IMR-90 (cell line): ENCODE data around the gene GLIS1. TPM values are rescaled to one million over a fixed set of nuclear protein-coding genes. Genes with fewer than 3 reads are reported as not detected.

ENCODE experiments used
- ATAC-seq: fragments of 200-7000 bp; cut with Tn5 transposase; 2 replicates; pipeline ENCODE4 v1.9.1; 2020; ENCODE audit warnings: low read depth, mild to moderate bottlenecking, moderate library complexity
- BruUV-seq: library from RNA; stranded (reverse); fragments of 400-500 nt; replicated peaks from 2 replicates; lab custom pipeline; 2021; lab: Mats Ljungman, UMichigan
- CTCF ChIA-PET: fragments of 300-600 bp; formaldehyde crosslinking; extraction: SDS; loops from one replicate; lab custom pipeline; 2021; ENCODE audit warnings: antibody characterized with exemption; lab: Yijun Ruan, JAX
- POLR2A ChIA-PET: fragments of 300-600 bp; sonication (Branson Sonifier 250); formaldehyde crosslinking; loops from one replicate; lab custom pipeline; 2022; ENCODE audit warnings: antibody characterized with exemption; ENCODE audit not compliant: unreplicated experiment; lab: Charles Lee
- DNase-seq: peaks from one replicate; pipeline ENCODE4 v3.0.0; 2013
- H2AFZ ChIP-seq: replicated peaks from 2 replicates; pipeline ENCODE3; 2013; ENCODE audit warnings: low read length, mild to moderate bottlenecking; ENCODE audit not compliant: poor library complexity
- H2AK5ac ChIP-seq: 2 replicates; pipeline ENCODE4 v1.6.1; 2013; ENCODE audit warnings: low read depth, low read length, inconsistent platforms
- H2AK9ac ChIP-seq: replicated peaks from 2 replicates; pipeline ENCODE3; 2013; ENCODE audit warnings: mild to moderate bottlenecking, low read depth, low read length, moderate library complexity; ENCODE audit not compliant: poor library complexity
- H2BK120ac ChIP-seq: 2 replicates; pipeline ENCODE4 v1.6.1; 2013; ENCODE audit warnings: low read depth, low read length, inconsistent platforms
- H2BK15ac ChIP-seq: 3 replicates; pipeline ENCODE4 v1.6.1; 2013; ENCODE audit warnings: low read depth, low read length, inconsistent platforms
- H2BK20ac ChIP-seq: 2 replicates; pipeline ENCODE4 v1.6.1; 2013; ENCODE audit warnings: low read depth, mild to moderate bottlenecking, inconsistent platforms, low read length, moderate library complexity
- H2BK5ac ChIP-seq: 2 replicates; pipeline ENCODE4 v1.6.1; 2013; ENCODE audit warnings: mild to moderate bottlenecking, low read depth, low read length, inconsistent platforms; ENCODE audit not compliant: poor library complexity, severe bottlenecking
- H3K14ac ChIP-seq: replicated peaks from 2 replicates; pipeline ENCODE4 v1.6.1; 2013; ENCODE audit warnings: low read depth, low read length, inconsistent platforms
- H3K18ac ChIP-seq: 2 replicates; pipeline ENCODE4 v1.6.1; 2013; ENCODE audit warnings: low read depth, low read length, control low read depth
- H3K23ac ChIP-seq: 2 replicates; pipeline ENCODE4 v1.6.1; 2013; ENCODE audit warnings: low read depth, low read length, inconsistent platforms
- H3K27ac ChIP-seq: 2 replicates; pipeline ENCODE4 v1.5.1; 2013; ENCODE audit warnings: mild to moderate bottlenecking, control low read depth, low read length; ENCODE audit not compliant: insufficient read depth
- H3K27me3 ChIP-seq: 2 replicates; pipeline ENCODE4 v1.6.1; 2013; ENCODE audit warnings: low read length; ENCODE audit not compliant: control insufficient read depth, insufficient read depth
- H3K36me3 ChIP-seq: 2 replicates; pipeline ENCODE4 v1.6.1; 2013; ENCODE audit warnings: low read length, mixed read lengths; ENCODE audit not compliant: control insufficient read depth, insufficient read depth
- H3K4ac ChIP-seq: 2 replicates; pipeline ENCODE4 v1.6.1; 2013; ENCODE audit warnings: low read depth, low read length, inconsistent platforms
- H3K4me1 ChIP-seq: 2 replicates; pipeline ENCODE4 v1.6.1; 2013; ENCODE audit warnings: low read length, mixed read lengths; ENCODE audit not compliant: control insufficient read depth, insufficient read depth
- H3K4me2 ChIP-seq: 2 replicates; pipeline ENCODE4 v1.6.1; 2013; ENCODE audit warnings: low read depth, mild to moderate bottlenecking, control low read depth, low read length, moderate library complexity
- H3K4me3 ChIP-seq: 2 replicates; pipeline ENCODE4 v1.5.1; 2013; ENCODE audit warnings: low read depth, mild to moderate bottlenecking, control low read depth, low read length, moderate library complexity; ENCODE audit not compliant: insufficient read depth
- H3K56ac ChIP-seq: 2 replicates; pipeline ENCODE4 v1.6.1; 2013; ENCODE audit warnings: low read length, inconsistent platforms; ENCODE audit not compliant: insufficient read depth; ENCODE audit errors: extremely low read depth
- H3K79me1 ChIP-seq, 2 experiments: 2 replicates each; pipeline ENCODE4 v1.6.1; 2013; ENCODE audit warnings: low read length in 2 of 2, inconsistent platforms in 1 of 2, low read depth in 1 of 2
- H3K9ac ChIP-seq: 2 replicates; pipeline ENCODE4 v1.6.1; 2013; ENCODE audit warnings: low read depth, low read length, control low read depth
- H3K9me1 ChIP-seq: 2 replicates; pipeline ENCODE4 v1.6.1; 2013; ENCODE audit warnings: low read length, inconsistent platforms; ENCODE audit not compliant: insufficient read depth
- H3K9me3 ChIP-seq: 2 replicates; pipeline ENCODE4 v1.6.1; 2013; ENCODE audit warnings: low read length; ENCODE audit not compliant: control insufficient read depth, insufficient read depth
- H4K20me1 ChIP-seq: 2 replicates; pipeline ENCODE4 v1.6.1; 2013; ENCODE audit warnings: low read length, inconsistent platforms; ENCODE audit not compliant: insufficient read depth
- H4K5ac ChIP-seq: 2 replicates; pipeline ENCODE4 v1.6.1; 2013; ENCODE audit warnings: mild to moderate bottlenecking, low read depth, low read length, control low read depth
- H4K8ac ChIP-seq, 2 experiments: 2 replicates each; pipeline ENCODE4 v1.6.1; 2013; ENCODE audit warnings: low read depth in 2 of 2, low read length in 2 of 2, control low read depth in 1 of 2, inconsistent platforms in 1 of 2
- H4K91ac ChIP-seq: 2 replicates; pipeline ENCODE4 v1.6.1; 2013; ENCODE audit warnings: low read depth, low read length, inconsistent platforms; ENCODE audit not compliant: insufficient read depth
- BHLHE40 ChIP-seq: fragments of 150-350 bp; IDR thresholded peaks from 2 replicates; pipeline ENCODE4 v1.6.1; 2016; ENCODE audit warnings: mild to moderate bottlenecking, low read depth, low read length
- CEBPB ChIP-seq: IDR thresholded peaks from 2 replicates; pipeline ENCODE4 v1.6.1; 2012; ENCODE audit warnings: low read depth, low read length, improper control_type of control experiment
- CHD1 ChIP-seq: IDR thresholded peaks from 2 replicates; pipeline ENCODE4 v1.6.1; 2012; ENCODE audit warnings: low read depth, low read length, improper control_type of control experiment
- CTCF ChIP-seq: conservative IDR thresholded peaks from 2 replicates; pipeline ENCODE4 v1.5.1; 2012; ENCODE audit warnings: mild to moderate bottlenecking, low read depth, low read length, improper control_type of control experiment
- ELK1 ChIP-seq: fragments of 150-350 bp; IDR thresholded peaks from 2 replicates; pipeline ENCODE4 v1.6.1; 2016; ENCODE audit warnings: low read depth, mild to moderate bottlenecking, low read length, moderate library complexity, borderline replicate concordance
- MAZ ChIP-seq: IDR thresholded peaks from 2 replicates; pipeline ENCODE4 v1.6.1; 2012; ENCODE audit warnings: low read depth, mild to moderate bottlenecking, low read length, improper control_type of control experiment, moderate library complexity, borderline replicate concordance
- RAD21 ChIP-seq: IDR thresholded peaks from 2 replicates; pipeline ENCODE4 v1.6.1; 2012; ENCODE audit warnings: low read length, improper control_type of control experiment
- RCOR1 ChIP-seq: IDR thresholded peaks from 2 replicates; pipeline ENCODE4 v1.6.1; 2012; ENCODE audit warnings: mild to moderate bottlenecking, low read length, improper control_type of control experiment; ENCODE audit not compliant: insufficient replicate concordance
- RFX5 ChIP-seq: IDR thresholded peaks from 2 replicates; pipeline ENCODE4 v1.8.0; 2012; ENCODE audit warnings: low read depth, mild to moderate bottlenecking, low read length, moderate library complexity
- SMC3 ChIP-seq: fragments of 150-350 bp; IDR thresholded peaks from 2 replicates; pipeline ENCODE4 v1.6.1; 2016; ENCODE audit warnings: low read depth, mild to moderate bottlenecking, antibody characterized with exemption, low read length, moderate library complexity
- WGBS, 2 experiments: methylation state at CpG; one replicate each; pipeline versions ENCODE4 v1.1.5 to v1.1.7; 2013; ENCODE audit warnings: missing lambda C conversion rate in 2 of 2; ENCODE audit not compliant: insufficient read length in 1 of 2; ENCODE audit errors: extremely low coverage in 2 of 2; 5-methylcytosine and 5-hydroxymethylcytosine counted together
- dilution Hi-C: fragments of 300-500 bp; cut with HindIII; formaldehyde crosslinking; loops from one replicate; pipeline ENCODE4 v1.14.3; 2018; ENCODE audit warnings: low sequenced_read_pairs; ENCODE audit not compliant: unreplicated experiment
- in situ Hi-C: fragments of 300-500 bp; cut with MboI; formaldehyde crosslinking; loops from 3 replicates; pipeline ENCODE4 v1.14.3; 2019; ENCODE audit warnings: low sequenced_read_pairs, inconsistent platforms, mixed read lengths
- intact Hi-C: fragments of 100-400 bp; cut with micrococcal nuclease; formaldehyde crosslinking; loops from 2 replicates; pipeline ENCODE4 v1.10.0; 2022
- polyA plus RNA-seq, 3 experiments: library from polyadenylated mRNA; depleted of rRNA; stranded (reverse); fragments of >200 nt; gene quantifications; 2 replicates each; pipeline ENCODE4 v1.2.3, GENCODE V29; 2012; ENCODE audit warnings: low replicate concordance in 1 of 3
- total RNA-seq: library from RNA; depleted of rRNA; stranded (reverse); fragments of >200 nt; gene quantifications from 2 replicates; pipeline ENCODE4 v1.2.3, GENCODE V29; 2012
- TF ChIP-seq, protein P1 (sequence below): fragments of 150-350 bp; IDR thresholded peaks from 2 replicates; pipeline ENCODE4 v1.6.1; 2017; ENCODE audit warnings: mild to moderate bottlenecking, antibody characterized with exemption, low read length, low read depth

Gene GLIS1
- total and polyA plus RNA-seq, 2 of the 4 experiments (the other 2 are of a cell fraction) = 0.18 to 2.3 TPM

- dilution Hi-C loops = no loop called here
- no CpG with 5 or more reads among the region's 3 CpGs for WGBS, 2 experiments
- peak overlapping the region; percentile 83; the same call in 1 of the 2 replicates for H4K5ac ChIP-seq
- H2AK9ac ChIP-seq = no peak overlapping the region
- H2AK5ac ChIP-seq = no peak overlapping the region
- H3K9ac ChIP-seq = no peak overlapping the region
- peak overlapping the region; percentile 20; the same call in 1 of the 2 replicates for H3K18ac ChIP-seq
- H3K79me1 ChIP-seq = peaks cover 0 to 13% of the 10 kb centered on the region in 2 experiments; a peak in 2 of 4 replicates
- no peaks in the 10 kb centered on the region; the same call in 1 of the 2 replicates for H3K9me1 ChIP-seq
- H2BK120ac ChIP-seq = peak overlapping the region; percentile 50; the same call in 1 of the 2 replicates
- no peak overlapping the region; the same call in 1 of the 2 replicates for H3K23ac ChIP-seq
- intact Hi-C loops = no loop called here
- H3K4me1 ChIP-seq = peaks cover 8% of the 10 kb centered on the region; the same call in 1 of the 2 replicates
- in situ Hi-C loops = no loop called here
- no peak overlapping the region for H2AFZ ChIP-seq
- H3K36me3 ChIP-seq = no peaks in the 10 kb centered on the region
- no peak for DNase-seq
- H4K8ac ChIP-seq = peak overlapping the region; percentile 1 to 92; a peak in 3 of 4 replicates
- H3K27me3 ChIP-seq = no peaks in the 10 kb centered on the region
- peak overlapping the region; percentile 9; the same call in 1 of the 2 replicates for H3K4ac ChIP-seq
- H4K91ac ChIP-seq = no peak overlapping the region
- no peak for TF ChIP-seq SMC3
- no peak for TF ChIP-seq CTCF
- TF ChIP-seq CHD1 = no peak
- no peak for TF ChIP-seq MAZ
- no peak for TF ChIP-seq RFX5
- TF ChIP-seq ELK1 = no peak
- no peak for TF ChIP-seq RCOR1
- no peak for TF ChIP-seq BHLHE40
- TF ChIP-seq, protein P1, sequence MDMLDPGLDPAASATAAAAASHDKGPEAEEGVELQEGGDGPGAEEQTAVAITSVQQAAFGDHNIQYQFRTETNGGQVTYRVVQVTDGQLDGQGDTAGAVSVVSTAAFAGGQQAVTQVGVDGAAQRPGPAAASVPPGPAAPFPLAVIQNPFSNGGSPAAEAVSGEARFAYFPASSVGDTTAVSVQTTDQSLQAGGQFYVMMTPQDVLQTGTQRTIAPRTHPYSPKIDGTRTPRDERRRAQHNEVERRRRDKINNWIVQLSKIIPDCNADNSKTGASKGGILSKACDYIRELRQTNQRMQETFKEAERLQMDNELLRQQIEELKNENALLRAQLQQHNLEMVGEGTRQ = no peak
- no peak for TF ChIP-seq RAD21
- no peak for TF ChIP-seq CEBPB
- ChIA-PET POLR2A (no interaction called here), CTCF (no interaction called here)
- H2BK15ac ChIP-seq = no peak overlapping the region
- no peak overlapping the region for H3K56ac ChIP-seq
- ATAC-seq = no peak
- no peak overlapping the region; the same call in 1 of the 2 replicates for H3K14ac ChIP-seq
- no peaks in the 10 kb centered on the region for H4K20me1 ChIP-seq
- H2BK5ac ChIP-seq = peak overlapping the region; percentile 94
- no peaks in the 10 kb centered on the region for H3K9me3 ChIP-seq
- no peak overlapping the region for H3K4me3 ChIP-seq
- H3K4me2 ChIP-seq = peak overlapping the region; percentile 99
- H2BK20ac ChIP-seq = no peak overlapping the region
- BruUV-seq = no TSS peak
- H3K27ac ChIP-seq = no peak overlapping the region
Observed at GRCh38 chr1:53766194-53766742, 27.3 kb upstream of the GLIS1 start.
